K562 (cell line): ENCODE measurements around the gene C16orf96. TPM values are rescaled to one million over a fixed set of nuclear protein-coding genes. Genes with fewer than 3 reads are reported as not detected.

ENCODE experiments used
- E2F1 ChIP-seq: sonication (generic); formaldehyde crosslinking; IDR thresholded peaks from 2 replicates; pipeline ENCODE4 v1.8.1; 2023; ENCODE audit warnings: mild to moderate bottlenecking, missing genetic modification reagents, moderate library complexity
- EP400 ChIP-seq: fragments of 450-650 bp; IDR thresholded peaks from 2 replicates; pipeline ENCODE4 v1.6.1; 2017; ENCODE audit warnings: antibody characterized with exemption, mild to moderate bottlenecking, moderate library complexity
- EWSR1 ChIP-seq: fragments of 450-650 bp; IDR thresholded peaks from 2 replicates; pipeline ENCODE4 v1.6.1; 2018; ENCODE audit warnings: borderline replicate concordance, mild to moderate bottlenecking, low read depth, moderate library complexity; ENCODE audit not compliant: partially characterized antibody
- HBP1 ChIP-seq: fragments of 450-650 bp; formaldehyde crosslinking; IDR thresholded peaks from 2 replicates; pipeline ENCODE4 v1.4.0; 2022; ENCODE audit warnings: missing genetic modification characterization
- HIVEP1 ChIP-seq: fragments of 250-450 bp; sonication (Bioruptor Pico); IDR thresholded peaks from 2 replicates; pipeline ENCODE4 v1.4.0; 2020; ENCODE audit warnings: mild to moderate bottlenecking
- NCOA1 ChIP-seq: fragments of 450-650 bp; IDR thresholded peaks from 2 replicates; pipeline ENCODE4 v1.6.1; 2016; ENCODE audit warnings: low read depth
- NFE2L1 ChIP-seq: fragments of 450-650 bp; IDR thresholded peaks from 2 replicates; pipeline ENCODE4 v1.6.1; 2016; ENCODE audit warnings: missing genetic modification characterization, low read depth, mild to moderate bottlenecking, missing compliant biosample characterization, moderate library complexity, borderline replicate concordance
- NR4A1 ChIP-seq, 2 experiments: fragments of 250-450 bp in 1 of 2; fragments of 450-650 bp in 1 of 2; sonication (Bioruptor Pico) in 1 of 2; IDR thresholded peaks; 2 replicates each; pipeline versions ENCODE4 v1.4.0 to v1.6.1; 2016 to 2020; ENCODE audit warnings: mild to moderate bottlenecking in 2 of 2, missing compliant biosample characterization in 1 of 2, missing genetic modification characterization in 1 of 2, moderate library complexity in 1 of 2
- PHF8 ChIP-seq: fragments of 200-600 bp; sonication (generic); IDR thresholded peaks from 2 replicates; pipeline ENCODE4 v1.6.1; 2012; ENCODE audit warnings: mixed run types, mild to moderate bottlenecking, inconsistent platforms, low read length, moderate library complexity, borderline replicate concordance
- RB1 ChIP-seq: fragments of 450-650 bp; IDR thresholded peaks from 2 replicates; pipeline ENCODE4 v1.6.1; 2017; ENCODE audit warnings: low read depth, mild to moderate bottlenecking
- SMARCC2 ChIP-seq: fragments of 450-650 bp; IDR thresholded peaks from 2 replicates; pipeline ENCODE4 v1.6.1; 2017; ENCODE audit warnings: antibody characterized with exemption, moderate library complexity, mild to moderate bottlenecking, low read depth
- STAG1 ChIP-seq: sonication (generic); formaldehyde crosslinking; IDR thresholded peaks from 2 replicates; pipeline ENCODE4 v1.5.0; 2020; ENCODE audit warnings: missing genetic modification reagents, borderline replicate concordance
- TBP ChIP-seq: optimal IDR thresholded peaks from 2 replicates; pipeline ENCODE3; 2011; ENCODE audit warnings: low read depth, low read length, improper control_type of control experiment
- TRIM24 ChIP-seq, 2 experiments: fragments of 450-650 bp; IDR thresholded peaks; 2 replicates each; pipeline ENCODE4 v1.6.1; 2016
- U2AF2 ChIP-seq: fragments of 200-400 bp; formaldehyde crosslinking; optimal IDR thresholded peaks from 2 replicates; pipeline ENCODE3; 2017; ENCODE audit warnings: low read depth, mild to moderate bottlenecking, low read length
- YBX1 ChIP-seq: fragments of 450-650 bp; IDR thresholded peaks from 2 replicates; pipeline ENCODE4 v1.7.1; 2016; ENCODE audit warnings: mild to moderate bottlenecking
- ZBTB8A ChIP-seq: fragments of 450-650 bp; IDR thresholded peaks from 2 replicates; pipeline ENCODE4 v1.6.1; 2018; ENCODE audit warnings: mild to moderate bottlenecking, moderate library complexity; ENCODE audit not compliant: partially characterized antibody
- ZNF165 ChIP-seq: fragments of 250-450 bp; sonication (Bioruptor Pico); IDR thresholded peaks from 2 replicates; pipeline ENCODE4 v1.4.0; 2020; ENCODE audit warnings: borderline replicate concordance
- ZNF174 ChIP-seq: fragments of 250-450 bp; sonication (Bioruptor Pico); IDR thresholded peaks from 2 replicates; pipeline ENCODE4 v1.4.0; 2020; ENCODE audit warnings: mild to moderate bottlenecking
- ZNF282 ChIP-seq: sonication (generic); formaldehyde crosslinking; IDR thresholded peaks from 2 replicates; pipeline ENCODE4 v1.8.1; 2023; ENCODE audit warnings: missing genetic modification reagents
- ZNF436 ChIP-seq: fragments of 250-450, 450-650 bp; sonication (Bioruptor Pico); formaldehyde crosslinking; IDR thresholded peaks from 2 replicates; pipeline ENCODE4 v1.7.0; 2020; ENCODE audit warnings: mild to moderate bottlenecking
- ZNF57 ChIP-seq: fragments of 450-650 bp; formaldehyde crosslinking; IDR thresholded peaks from 2 replicates; pipeline ENCODE4 v1.4.0; 2020; ENCODE audit warnings: mild to moderate bottlenecking, moderate library complexity
- ZNF584 ChIP-seq: fragments of 200-800 bp; sonication (Bioruptor generic); IDR thresholded peaks from 2 replicates; pipeline ENCODE4 v1.6.1; 2016; ENCODE audit warnings: low read depth, mild to moderate bottlenecking, missing genetic modification characterization, missing compliant biosample characterization
- polyA plus RNA-seq, 8 experiments: library from polyadenylated mRNA; depleted of rRNA in 4 of 8; stranded (reverse) in 5 of 8; unstranded in 3 of 8; fragments of >200 nt; fragmentation: Nextera tagmentation in 2 of 8; fragmentation: Illumina TruSeq in 1 of 8; extraction: Ambion mirVana in 2 of 8; extraction: Trizol in 1 of 8; gene quantifications; 2 replicates each; pipeline versions ENCODE4 v1.2.1 to v1.2.3, GENCODE V29; 2011 to 2014; ENCODE audit warnings: inconsistent platforms in 1 of 8, missing spikeins in 1 of 8
- total RNA-seq, 7 experiments: library from RNA; depleted of rRNA in 6 of 7; stranded (reverse); fragments of >200 nt in 6 of 7; fragmentation: Illumina TruSeq in 2 of 7; extraction: Trizol in 2 of 7; gene quantifications; 2 replicates each; pipeline versions ENCODE4 v1.2.1 to v1.2.3, GENCODE V29; 2011 to 2021; ENCODE audit warnings: low replicate concordance in 1 of 7
- TF ChIP-seq, protein P1 (sequence below): fragments of 250-450 bp; sonication (Bioruptor Pico); IDR thresholded peaks from 2 replicates; pipeline ENCODE4 v1.9.0; 2021; ENCODE audit warnings: mild to moderate bottlenecking, inconsistent platforms

C16orf96 gene
- total and polyA plus RNA-seq, 9 of the 15 experiments (the other 6 are each of a cell fraction or from before 2014, with no cell fraction given) = not detected

GRCh38 chr16:4614571-4615383, 58.6 kb downstream of the C16orf96 start, which contains the start of gene UBALD1 (continued):
- TF ChIP-seq, protein P1, sequence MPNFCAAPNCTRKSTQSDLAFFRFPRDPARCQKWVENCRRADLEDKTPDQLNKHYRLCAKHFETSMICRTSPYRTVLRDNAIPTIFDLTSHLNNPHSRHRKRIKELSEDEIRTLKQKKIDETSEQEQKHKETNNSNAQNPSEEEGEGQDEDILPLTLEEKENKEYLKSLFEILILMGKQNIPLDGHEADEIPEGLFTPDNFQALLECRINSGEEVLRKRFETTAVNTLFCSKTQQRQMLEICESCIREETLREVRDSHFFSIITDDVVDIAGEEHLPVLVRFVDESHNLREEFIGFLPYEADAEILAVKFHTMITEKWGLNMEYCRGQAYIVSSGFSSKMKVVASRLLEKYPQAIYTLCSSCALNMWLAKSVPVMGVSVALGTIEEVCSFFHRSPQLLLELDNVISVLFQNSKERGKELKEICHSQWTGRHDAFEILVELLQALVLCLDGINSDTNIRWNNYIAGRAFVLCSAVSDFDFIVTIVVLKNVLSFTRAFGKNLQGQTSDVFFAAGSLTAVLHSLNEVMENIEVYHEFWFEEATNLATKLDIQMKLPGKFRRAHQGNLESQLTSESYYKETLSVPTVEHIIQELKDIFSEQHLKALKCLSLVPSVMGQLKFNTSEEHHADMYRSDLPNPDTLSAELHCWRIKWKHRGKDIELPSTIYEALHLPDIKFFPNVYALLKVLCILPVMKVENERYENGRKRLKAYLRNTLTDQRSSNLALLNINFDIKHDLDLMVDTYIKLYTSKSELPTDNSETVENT (CRISPR knock-in tag) = peak; percentile 59; the same call in 1 of the 2 replicates
- TF ChIP-seq ZNF174 = no peak
- no peak; the same call in none of the 2 replicates for TF ChIP-seq E2F1 (CRISPR knock-in tag)
- no peak for TF ChIP-seq ZNF165 (CRISPR knock-in tag)
- no peak for TF ChIP-seq TRIM24 (IDR thresholded peaks at IDR 0.05)
- TF ChIP-seq NCOA1 = no peak; the same call in 1 of the 2 replicates
- TF ChIP-seq ZNF436 (CRISPR knock-in tag) = no peak
- no peak for TF ChIP-seq YBX1
- TF ChIP-seq TBP = peak; percentile 82
- no peak for TF ChIP-seq NFE2L1
- no peak for TF ChIP-seq EWSR1
- no peak for TF ChIP-seq ZNF57 (CRISPR knock-in tag)
- TF ChIP-seq NR4A1 (CRISPR knock-in tag; IDR thresholded peaks at IDR 0.05) = 0 out of 2 replicates have a peak, but pooled peaks have one; percentile 36
- no peak for TF ChIP-seq NR4A1 (tag; IDR thresholded peaks at IDR 0.05)
- no peak for TF ChIP-seq ZNF282 (CRISPR knock-in tag)
- TF ChIP-seq HIVEP1 (CRISPR knock-in tag) = no peak
- no peak for TF ChIP-seq SMARCC2
- no peak for TF ChIP-seq HBP1 (CRISPR knock-in tag)
- TF ChIP-seq EP400 = peak; percentile 57; the same call in 1 of the 2 replicates
- TF ChIP-seq U2AF2 = no peak
- no peak for TF ChIP-seq ZNF584 (CRISPR knock-in tag)
- no peak; the same call in 1 of the 2 replicates for TF ChIP-seq RB1
- TF ChIP-seq ZBTB8A = no peak
- 0 out of 2 replicates have a peak, but pooled peaks have one; percentile 17 for TF ChIP-seq STAG1 (CRISPR knock-in tag)
- peak; percentile 89; the same call in 1 of the 2 replicates for TF ChIP-seq PHF8
